DOHH2 (cell line): ENCODE results near the gene ZFAND3.

Experiments
- EZH2phosphoT487 ChIP-seq: fragments of 200-600 bp; sonication (generic); IDR thresholded peaks from 2 replicates; pipeline ENCODE4 v1.6.1; 2017; ENCODE audit warnings: borderline replicate concordance, mild to moderate bottlenecking, antibody characterized with exemption, low read length, moderate library complexity, mixed read lengths
- TF ChIP-seq, protein P1 (sequence below): fragments of 200-600 bp; sonication (generic); IDR thresholded peaks from one replicate; pipeline ENCODE4 v1.5.1; 2014; ENCODE audit warnings: antibody characterized with exemption, mild to moderate bottlenecking, low read depth, low read length; ENCODE audit not compliant: poor library complexity, severe bottlenecking

DNA sequence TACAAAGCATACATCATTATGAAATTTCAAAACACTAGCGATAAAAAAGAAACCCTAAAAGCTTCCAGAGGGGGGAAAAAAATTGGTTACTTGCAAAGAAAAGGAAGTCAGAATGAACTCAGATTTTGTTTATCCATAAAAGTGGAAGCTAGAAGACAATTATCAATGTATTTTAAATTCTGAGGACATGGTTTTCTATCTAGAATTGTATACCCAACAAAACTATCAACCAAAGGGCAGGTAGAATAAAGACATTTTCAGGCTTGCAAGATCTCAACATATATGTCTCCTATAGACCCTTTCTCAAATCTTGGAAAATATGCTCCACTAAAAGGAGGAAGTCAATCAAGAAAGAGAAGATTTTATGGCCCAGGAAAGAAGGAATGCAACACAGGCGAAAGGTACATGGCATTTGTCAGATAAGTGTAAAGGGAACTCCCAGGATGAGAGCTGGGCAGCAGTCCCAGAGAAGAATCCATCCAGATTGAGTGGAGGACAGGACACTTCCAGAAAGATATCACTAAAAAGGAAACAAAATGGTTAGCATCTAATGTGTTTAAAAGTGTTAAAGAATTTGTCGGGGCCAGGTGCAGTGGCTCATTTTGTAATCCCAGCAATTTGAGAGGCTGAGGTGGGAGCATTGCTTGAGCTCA lies 45.4 kb upstream of the ZFAND3 start:
- TF ChIP-seq, protein P1, sequence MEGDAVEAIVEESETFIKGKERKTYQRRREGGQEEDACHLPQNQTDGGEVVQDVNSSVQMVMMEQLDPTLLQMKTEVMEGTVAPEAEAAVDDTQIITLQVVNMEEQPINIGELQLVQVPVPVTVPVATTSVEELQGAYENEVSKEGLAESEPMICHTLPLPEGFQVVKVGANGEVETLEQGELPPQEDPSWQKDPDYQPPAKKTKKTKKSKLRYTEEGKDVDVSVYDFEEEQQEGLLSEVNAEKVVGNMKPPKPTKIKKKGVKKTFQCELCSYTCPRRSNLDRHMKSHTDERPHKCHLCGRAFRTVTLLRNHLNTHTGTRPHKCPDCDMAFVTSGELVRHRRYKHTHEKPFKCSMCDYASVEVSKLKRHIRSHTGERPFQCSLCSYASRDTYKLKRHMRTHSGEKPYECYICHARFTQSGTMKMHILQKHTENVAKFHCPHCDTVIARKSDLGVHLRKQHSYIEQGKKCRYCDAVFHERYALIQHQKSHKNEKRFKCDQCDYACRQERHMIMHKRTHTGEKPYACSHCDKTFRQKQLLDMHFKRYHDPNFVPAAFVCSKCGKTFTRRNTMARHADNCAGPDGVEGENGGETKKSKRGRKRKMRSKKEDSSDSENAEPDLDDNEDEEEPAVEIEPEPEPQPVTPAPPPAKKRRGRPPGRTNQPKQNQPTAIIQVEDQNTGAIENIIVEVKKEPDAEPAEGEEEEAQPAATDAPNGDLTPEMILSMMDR, result no peak
- no peak for TF ChIP-seq EZH2phosphoT487
